GM12873 (cell line): ENCODE results near the gene KIF25.

ENCODE experiments used
- CTCF ChIP-seq: IDR thresholded peaks from 2 replicates; pipeline ENCODE4 v1.5.1; 2012; ENCODE audit warnings: low read depth, mild to moderate bottlenecking, moderate library complexity, low read length, control low read depth; ENCODE audit not compliant: insufficient read depth; ENCODE audit errors: missing control alignments

The KIF25 gene

GRCh38 chr6:168093071-168093505 lies 95.6 kb downstream of the KIF25 start:
- no peak for TF ChIP-seq CTCF

- TF ChIP-seq CTCF: no peak
Observed at GRCh38 chr6:168093634-168094033, 96.2 kb downstream of the KIF25 start.
